NOMO-1 (cell line): ENCODE measurements around the gene KIF22.
"Not testable (repeated sequence)": the region's sequence is repeated elsewhere in the genome, so short reads cannot be mapped to it uniquely, and the experiment has no call there.

ENCODE experiments used
- DNase-seq, 2 experiments: peaks; one replicate each; lab custom pipeline; 2025; ENCODE audit not compliant: unreplicated experiment in 2 of 2; lab: John Stamatoyannopoulos, UW

Gene KIF22

DNA sequence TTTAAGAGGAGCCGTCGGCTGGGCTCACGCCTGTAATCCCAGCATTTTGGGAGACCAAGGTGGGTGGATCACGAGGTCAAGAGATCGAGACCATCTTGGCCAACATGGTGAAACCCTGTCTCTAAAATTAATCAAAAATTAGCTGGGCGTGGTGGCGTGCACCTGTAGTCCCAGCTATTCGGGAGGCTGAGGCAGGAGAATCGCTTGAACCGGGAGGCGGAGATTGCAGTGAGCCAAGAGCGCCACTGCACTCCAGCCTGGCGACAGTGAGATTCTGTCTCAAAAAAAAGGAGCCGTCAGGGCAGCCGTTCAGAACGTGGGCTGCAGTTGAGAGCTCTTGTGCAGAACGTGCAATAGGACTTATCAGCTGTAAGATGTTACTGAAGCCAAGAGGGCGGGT is 2.6 kb downstream of the KIF22 start:
- not testable (repeated sequence) for DNase-seq

DNA sequence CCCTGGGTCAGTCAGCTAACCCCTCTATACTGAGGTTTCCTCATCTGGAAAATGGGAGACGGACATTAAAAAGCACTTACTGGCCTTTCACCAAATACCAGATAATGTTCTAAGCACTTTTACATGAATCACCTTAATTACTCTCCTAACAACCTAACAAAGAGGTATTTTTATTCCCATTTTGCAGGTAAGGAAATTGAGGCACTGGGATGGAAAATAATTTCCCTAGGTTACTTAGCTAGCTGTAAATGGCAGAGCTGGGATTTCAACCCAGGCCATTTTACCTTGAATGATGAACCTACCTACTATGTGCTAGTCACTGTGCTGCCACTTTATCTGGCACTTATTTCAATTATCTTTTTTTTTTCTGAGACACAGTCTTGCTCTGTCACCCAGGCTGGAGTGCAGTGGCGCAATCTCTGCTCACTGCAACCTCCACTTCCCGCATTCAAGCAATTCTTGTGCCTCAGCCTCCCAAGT is 3.7 kb downstream of the KIF22 start:
- no peak for DNase-seq

DNA sequence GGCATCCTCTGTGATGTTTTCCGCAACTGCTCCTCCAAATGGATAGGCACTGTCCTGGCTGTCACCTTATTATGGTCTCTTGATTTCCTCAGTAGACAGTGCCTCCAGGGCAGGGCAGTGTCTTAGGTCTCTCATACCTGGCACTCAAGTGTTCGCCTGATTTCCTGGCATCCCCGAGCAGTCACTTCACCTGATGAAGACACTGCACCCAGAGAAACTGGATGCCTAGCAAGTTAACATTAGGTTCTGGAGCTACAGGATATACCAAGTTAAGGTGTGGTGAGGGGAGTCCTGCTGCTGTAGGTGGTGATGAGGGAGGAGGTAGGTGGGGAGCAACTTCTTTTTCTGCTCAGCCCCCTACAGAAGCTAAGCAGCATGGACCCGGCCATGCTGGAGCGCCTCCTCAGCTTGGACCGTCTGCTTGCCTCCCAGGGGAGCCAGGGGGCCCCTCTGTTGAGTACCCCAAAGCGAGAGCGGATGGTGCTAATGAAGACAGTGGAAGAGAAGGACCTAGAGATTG is 11.9 kb downstream of the KIF22 start:
- no peak for DNase-seq

DNA sequence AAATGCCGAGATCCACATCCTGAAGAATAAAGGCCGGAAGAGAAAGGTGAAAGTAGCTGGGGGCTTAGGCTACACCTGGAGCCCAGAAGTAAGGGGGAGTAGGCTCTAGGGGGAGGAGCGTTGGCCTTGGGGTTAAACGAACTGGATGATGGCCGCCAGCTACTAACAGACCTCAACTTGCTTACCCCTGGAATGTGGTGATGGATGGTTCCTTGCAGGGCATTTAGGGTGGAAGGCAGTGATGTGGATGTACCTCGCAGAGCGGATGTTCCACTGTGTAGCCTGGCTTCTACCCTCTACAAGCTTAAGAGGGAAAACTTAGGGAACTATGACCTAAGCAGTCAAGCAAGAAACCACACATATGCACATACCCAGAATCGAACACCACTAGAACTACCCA is 13.5 kb downstream of the KIF22 start:
- DNase-seq = no peak

DNA sequence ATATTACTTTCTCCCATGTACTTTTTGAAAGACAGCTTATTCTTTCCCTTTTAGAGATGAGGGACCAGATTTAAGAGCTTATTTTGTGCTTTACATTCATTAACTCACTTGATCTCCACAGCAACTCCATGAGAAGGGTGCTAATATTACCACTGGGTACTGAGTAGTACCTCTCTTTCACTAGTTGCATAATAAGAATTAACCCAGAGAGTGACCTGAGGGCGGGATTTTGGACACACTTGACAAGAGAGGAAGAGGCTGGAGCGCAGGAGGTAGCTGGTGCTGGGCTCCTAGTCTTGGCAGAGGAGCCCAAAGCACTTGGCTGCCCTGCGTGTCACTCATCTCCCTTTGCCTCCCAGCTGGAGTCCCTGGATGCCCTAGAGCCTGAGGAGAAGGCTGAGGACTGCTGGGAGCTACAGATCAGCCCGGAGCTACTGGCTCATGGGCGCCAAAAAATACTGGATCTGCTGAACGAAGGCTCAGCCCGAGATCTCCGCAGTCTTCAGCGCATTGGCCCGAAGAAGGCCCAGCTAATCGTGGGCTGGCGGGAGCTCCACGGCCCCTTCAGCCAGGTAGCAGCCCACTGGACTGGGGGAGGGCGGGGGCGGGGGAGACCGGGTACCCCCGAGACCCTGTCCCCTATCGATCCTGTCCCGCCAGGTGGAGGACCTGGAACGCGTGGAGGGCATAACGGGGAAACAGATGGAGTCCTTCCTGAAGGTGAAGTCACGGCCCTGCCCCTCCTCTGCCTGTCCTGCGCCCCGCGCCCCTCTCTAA is 14.1 kb downstream of the KIF22 start:
- DNase-seq = peak; percentile 46 to 58

DNA sequence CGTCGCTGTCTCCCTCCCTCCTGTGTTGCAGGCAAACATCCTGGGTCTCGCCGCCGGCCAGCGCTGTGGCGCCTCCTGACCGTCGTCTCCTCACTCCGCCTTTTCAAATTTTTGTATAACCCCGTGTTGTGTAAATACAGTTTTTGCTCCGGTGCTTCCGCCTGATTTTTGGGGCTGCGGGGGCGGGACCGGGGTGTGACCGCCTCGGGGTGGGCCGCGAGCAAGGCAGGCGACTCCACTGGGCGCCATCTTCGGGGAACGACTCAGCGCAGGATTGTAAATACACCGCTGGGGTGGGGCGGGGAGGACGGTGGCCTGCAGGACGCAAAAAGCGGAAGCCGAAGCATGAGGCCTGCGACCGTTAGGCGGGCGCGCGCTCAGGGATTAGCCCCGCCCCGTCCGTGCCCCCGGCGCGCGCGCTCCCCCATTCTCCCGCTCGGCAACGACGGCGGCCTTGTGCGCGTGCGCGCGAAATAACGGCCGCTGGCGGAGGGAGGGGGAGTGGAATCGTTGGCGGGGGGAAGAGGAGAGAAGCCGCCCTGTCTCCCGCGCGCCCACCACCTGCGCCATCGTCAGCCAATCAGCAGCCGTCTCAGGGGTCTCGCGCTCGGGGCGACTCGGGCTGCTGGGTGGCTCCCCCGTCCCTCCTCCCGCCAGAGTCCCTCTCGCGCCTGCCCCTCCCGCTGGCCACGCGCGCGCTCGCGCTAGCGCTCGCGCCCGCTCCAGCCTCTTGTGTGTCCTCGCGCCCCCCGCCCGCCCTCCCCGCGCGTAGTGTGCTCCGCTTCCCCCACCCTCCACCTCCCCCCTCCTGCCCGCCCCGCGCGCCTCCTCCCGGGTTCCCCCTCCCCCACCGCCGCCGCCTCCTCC is 14.9 kb downstream of the KIF22 start:
- peak; percentile 95 to 98 for DNase-seq

DNA sequence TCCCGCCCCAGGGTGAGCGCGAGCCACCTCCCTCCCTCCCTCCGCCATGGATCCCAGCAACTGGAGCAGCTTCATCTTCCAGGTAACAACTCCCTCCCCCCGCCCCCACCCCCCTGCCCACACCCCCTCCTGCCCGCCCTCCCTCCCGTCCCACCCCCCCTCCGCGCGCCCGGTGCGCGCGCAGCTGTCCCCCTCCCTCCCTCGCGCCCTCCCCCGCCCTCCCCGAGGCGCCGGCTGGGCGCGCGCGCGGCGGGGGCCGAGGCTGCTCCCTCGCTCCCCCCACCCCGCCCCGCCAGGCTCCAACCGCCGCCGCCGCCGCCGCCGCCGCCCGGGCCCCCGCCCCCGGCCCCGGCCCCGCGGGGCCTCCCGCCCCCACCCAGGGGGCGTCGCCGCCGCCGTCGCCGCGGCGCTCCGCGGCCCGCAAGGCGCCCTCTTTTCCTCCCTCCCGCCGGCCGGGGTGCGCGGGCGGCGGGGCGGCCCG is 15.6 kb downstream of the KIF22 start, which contains the start of gene MAZ:
MAZ (plus strand) TSS at position 431 of the 481 bp plus-strand sequence. CDS start 173 bp downstream, outside the sequence.
- peak in 1 of 2 experiments; percentile 77 for DNase-seq

DNA sequence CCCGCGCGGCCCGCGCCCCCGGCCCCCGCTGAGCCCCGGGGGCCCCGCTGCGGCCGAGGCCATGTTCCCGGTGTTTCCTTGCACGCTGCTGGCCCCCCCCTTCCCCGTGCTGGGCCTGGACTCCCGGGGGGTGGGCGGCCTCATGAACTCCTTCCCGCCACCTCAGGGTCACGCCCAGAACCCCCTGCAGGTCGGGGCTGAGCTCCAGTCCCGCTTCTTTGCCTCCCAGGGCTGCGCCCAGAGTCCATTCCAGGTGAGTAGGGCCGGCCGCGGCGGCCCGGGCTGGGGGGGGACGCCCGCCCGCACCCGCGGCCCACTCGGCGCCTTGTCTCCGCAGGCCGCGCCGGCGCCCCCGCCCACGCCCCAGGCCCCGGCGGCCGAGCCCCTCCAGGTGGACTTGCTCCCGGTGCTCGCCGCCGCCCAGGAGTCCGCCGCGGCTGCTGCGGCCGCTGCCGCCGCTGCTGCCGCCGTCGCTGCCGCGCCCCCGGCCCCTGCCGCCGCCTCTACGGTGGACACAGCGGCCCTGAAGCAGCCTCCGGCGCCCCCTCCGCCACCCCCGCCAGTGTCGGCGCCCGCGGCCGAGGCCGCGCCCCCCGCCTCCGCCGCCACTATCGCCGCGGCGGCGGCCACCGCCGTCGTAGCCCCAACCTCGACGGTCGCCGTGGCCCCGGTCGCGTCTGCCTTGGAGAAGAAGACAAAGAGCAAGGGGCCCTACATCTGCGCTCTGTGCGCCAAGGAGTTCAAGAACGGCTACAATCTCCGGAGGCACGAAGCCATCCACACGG is 16.3 kb downstream of the KIF22 start:
- DNase-seq = peak; percentile 30 to 63

DNA sequence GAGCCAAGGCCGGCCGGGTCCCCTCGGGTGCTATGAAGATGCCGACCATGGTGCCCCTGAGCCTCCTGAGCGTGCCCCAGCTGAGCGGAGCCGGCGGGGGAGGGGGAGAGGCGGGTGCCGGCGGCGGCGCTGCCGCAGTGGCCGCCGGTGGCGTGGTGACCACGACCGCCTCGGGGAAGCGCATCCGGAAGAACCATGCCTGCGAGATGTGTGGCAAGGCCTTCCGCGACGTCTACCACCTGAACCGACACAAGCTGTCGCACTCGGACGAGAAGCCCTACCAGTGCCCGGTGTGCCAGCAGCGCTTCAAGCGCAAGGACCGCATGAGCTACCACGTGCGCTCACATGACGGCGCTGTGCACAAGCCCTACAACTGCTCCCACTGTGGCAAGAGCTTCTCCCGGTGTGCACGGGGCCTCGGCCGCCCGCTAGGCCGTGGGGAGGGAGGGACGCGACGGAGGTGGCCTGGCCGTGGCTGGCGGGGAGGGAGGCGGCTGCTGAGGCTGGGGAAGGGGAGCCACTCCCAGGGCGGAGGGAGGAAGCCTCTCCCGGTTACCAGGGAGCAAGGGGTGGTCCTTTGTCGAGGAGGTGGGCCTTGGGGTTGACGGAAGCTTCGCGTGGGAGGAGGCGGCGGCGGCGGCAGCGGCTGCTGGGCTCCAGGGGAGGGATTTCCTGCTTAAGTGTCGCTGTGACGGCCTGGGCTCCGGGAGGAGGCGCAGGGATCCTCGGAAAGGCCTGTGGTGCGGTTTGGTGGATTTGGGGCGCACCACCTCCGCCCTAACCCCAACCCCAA is 17.1 kb downstream of the KIF22 start:
- peak; percentile 89 to 92 for DNase-seq

DNA sequence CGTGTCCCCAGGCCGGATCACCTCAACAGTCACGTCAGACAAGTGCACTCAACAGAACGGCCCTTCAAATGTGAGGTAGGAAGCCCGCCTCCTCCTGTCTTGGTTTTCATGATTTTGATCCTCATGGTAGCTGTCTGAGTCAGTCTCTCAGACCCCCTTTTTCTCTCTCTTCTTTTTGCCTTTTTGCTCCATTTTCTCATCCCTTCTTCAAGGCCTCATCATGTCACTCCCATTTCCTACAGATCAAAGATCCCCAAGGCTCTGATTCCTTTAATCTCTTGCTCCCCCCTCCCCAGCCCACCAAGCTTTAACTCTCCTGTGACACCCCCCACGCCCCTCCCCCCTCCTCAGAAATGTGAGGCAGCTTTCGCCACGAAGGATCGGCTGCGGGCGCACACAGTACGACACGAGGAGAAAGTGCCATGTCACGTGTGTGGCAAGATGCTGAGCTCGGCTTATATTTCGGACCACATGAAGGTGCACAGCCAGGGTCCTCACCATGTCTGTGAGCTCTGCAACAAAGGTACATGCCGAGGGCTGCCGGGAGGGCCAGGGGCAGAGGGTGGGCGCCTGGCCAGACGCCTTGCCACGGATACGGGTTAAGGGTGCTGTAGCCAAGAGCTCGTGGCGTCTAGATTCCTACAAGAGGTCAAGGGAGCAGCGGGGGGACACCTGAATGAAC is 17.8 kb downstream of the KIF22 start:
- no peak for DNase-seq

DNA sequence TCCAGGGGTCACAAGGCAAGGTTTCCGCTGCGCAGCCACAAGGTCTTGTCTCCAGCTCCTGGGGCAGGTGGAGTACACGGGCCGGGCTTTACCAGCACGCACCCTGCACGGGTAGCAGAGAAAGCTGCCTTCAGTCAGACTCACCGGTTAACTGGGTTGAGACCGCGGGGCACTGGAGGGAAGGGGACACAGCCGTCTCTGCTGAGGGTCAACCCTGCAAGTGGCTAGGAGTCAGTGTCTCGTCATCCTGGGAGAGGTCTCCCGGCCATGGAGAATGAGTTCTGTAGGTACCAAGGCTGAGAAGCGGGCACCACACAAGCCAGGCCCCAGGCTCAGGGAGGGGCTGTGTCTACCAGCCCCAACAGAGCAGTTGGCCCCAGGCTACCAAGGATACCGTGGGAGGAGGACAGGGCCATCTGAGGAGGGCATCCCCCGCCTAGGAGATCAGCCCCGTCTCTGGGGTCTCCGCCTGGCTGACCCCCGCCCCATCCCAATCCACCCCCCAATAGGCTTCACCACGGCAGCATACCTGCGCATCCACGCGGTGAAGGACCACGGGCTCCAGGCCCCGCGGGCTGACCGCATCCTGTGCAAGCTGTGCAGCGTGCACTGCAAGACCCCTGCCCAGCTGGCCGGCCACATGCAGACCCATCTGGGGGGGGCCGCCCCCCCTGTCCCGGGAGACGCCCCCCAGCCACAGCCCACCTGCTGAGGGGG is 18.6 kb downstream of the KIF22 start:
- DNase-seq = no peak

DNA sequence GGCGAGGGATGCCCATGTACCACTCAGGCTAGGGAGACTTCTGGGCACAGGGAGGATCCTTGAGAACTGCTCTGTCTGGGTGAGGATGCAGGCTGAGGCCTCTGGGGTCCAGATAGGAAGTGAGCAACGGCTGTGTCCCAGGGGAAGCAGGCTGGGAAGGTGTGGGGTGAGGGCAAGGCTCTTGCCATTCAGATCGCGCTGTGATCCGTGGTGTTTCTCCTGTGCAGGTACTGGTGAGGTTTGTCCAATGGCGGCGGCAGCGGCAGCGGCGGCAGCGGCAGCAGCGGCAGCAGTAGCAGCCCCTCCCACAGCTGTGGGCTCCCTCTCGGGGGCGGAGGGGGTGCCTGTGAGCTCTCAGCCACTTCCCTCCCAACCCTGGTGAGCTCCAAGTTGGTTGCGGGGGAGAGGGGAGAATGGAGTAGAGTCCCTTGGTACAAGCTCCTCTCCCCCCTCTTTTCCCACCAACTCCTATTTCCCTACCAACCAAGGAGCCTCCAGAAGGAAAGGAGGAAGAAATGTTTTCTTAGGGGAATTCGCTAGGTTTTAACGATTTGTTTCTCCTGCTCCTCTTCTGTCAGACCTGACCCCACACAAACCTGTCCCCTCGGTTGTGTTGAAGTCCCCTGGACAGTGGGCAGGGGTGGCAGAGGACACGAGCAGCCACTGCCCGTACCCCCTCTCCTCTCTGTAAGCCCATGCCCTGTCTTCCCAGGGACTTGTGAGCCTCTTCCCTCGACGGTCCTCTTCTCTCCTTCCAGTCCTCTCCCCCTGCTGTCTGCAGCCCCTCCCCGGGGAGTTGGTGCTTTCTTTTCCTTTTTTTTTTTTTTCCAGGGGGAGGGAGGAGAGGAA is 19.5 kb downstream of the KIF22 start:
- DNase-seq = no peak

DNA sequence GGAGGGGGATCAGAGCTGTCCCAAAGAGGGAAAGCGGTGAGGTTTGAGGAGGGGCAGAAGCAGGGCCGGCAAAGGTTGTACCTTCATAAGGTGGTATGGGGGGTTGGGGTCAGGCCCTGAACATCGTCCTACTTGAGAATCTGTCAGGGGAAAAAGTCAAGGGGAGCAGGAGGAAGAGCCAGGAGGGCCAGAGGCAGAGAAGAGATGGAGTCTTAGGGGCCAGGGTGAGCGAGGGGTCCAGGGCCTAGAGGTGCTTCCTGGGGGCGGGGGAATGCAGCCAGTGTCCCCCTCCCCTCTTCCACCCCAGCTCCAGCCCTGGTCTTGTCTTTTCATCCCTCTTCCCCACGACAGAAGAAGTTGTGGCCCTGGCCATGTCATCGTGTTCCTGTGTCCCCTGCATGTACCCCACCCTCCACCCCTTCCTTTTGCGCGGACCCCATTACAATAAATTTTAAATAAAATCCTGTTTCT is 20.2 kb downstream of the KIF22 start:
- DNase-seq = no peak

DNA sequence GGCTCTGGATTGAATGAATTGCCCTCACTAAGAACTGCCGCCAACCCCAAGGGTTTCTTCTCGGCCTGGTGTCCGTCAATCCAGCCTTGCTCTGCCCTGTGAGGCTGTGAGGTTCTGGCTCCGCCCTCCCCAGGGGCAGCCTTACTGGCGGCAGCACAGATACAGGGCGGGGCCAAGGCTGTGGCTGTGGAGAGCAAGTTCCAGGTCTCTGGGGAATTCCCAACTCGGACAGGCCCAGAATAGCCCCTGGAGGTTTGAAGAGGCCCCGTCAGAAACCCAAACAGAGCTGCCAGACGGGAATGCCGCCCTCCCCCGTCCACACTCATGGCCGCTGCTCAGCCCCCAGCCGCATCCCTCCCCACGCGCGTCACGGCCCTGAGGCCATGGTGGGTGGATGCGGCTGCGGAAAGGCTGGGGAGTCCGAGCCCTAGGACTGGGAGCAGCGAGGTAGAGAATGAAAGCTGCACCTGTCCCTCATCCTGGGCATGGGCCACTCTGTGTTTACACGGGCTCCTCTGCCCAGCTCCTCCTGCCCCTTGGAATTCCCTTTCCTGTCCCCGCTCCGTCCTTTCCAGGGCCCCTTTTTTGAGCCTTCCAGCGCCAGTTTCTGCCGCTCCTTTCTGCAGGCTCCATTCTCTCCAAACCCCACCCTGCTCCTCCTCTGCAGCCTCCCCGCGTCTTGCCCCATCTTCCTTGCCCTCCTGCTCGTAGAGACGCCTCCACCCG is 20.8 kb downstream of the KIF22 start:
- peak; percentile 74 to 77 for DNase-seq

DNA sequence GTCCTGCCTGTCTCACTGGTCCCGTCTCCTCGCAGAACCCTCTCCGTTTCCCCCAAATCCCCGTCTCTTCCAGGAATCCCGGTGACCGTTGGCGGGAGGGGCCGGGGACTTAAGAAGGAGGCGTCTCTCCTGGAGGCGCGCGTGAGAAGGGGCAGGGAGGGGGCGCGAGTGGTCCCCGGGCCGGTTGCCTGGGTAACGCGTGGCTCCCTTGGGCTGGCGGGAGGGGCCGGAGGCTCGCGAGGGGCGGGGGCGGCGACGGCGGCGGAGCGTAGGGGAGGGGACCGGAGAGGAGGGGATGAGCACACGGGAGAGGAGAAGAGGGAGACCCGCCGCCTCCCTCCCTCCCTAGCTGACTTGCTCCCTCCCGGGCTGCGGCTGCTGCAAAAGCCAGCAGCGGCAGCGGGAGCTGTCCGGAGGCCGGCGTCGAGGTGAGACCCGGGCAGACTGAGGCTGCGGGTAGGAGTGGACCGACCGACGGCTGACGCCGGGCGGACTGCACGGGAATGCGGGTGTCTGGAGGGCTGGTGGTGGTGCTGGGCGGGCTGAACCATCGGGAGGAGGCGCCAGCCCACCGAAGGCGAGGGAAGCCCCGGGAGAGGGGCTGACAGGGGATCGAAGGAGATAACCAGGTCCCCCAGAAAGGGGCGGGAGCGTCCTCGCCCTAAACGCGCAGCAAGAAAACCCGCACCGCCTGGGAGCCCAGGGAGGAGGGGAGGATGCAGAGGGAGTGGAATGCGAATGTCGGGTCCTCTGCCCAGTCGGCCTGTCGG is 21.5 kb downstream of the KIF22 start, which contains the start of gene PRRT2:
PRRT2 (plus strand) TSS at position 298 of the 770 bp plus-strand sequence. CDS start 862 bp downstream, outside the sequence.
- no peak for DNase-seq
